HG02763 (cell line): ENCODE data around the gene S100A7A.
"Not testable (repeated sequence)": the region's sequence is repeated elsewhere in the genome, so short reads cannot be mapped to it uniquely, and the experiment has no call there.

Experiments used
- ATAC-seq: cut with Tn5 transposase; IDR thresholded peaks from one replicate; pipeline ENCODE4 v1.9.1; 2021; ENCODE audit warnings: mild to moderate bottlenecking, moderate library complexity; ENCODE audit not compliant: unreplicated experiment

The S100A7A gene

DNA sequence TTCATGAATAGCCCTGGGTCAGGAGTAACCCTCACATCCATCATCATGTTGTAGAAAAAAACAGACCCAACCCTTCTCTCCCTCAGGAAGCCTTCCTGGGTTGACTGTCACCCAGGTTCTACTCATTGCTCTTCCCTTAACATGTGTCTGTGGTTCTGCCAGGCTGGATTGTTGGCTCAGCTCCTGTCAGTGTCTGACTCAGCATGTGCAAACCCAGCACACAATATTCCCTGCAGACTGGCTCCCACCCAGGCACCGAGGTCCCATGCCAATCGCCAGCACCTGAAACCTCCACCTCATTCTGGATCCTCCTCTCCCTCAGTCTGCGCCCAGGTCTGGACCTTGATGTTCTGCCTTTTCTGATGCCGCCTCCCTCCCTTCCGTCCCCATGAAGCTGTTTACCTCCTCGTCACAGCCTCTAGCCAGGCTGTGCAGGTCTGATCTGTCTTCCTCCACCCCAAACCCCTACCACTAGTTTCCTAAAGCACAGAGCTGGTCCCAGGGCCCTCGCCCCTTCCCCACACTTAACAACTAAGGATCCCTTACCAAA lies 21.1 kb upstream of the S100A7A start:
- ATAC-seq, result no peak

DNA sequence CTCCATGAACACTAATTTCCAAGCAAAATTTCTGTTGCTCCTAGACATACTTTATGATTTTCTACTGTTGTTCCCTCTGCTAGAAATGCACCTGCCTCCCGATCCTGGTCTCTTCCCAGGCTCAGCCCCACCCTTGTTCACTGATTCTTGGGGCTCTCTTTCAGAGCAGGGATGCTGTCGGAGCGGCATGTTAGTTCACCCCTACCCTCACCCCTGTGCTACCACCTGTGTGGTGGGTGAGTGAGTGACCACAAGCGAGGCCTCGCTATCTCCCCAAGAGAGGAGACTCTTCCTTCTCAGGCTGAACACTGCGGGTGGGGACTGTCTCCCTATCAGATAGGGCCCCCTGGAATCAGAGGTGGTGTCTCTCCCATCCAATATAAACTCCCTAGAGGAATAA lies 20.5 kb upstream of the S100A7A start:
- ATAC-seq, result no peak

GRCh38 chr1:153396461-153396860 lies 19.9 kb upstream of the S100A7A start:
- ATAC-seq, result no peak

DNA sequence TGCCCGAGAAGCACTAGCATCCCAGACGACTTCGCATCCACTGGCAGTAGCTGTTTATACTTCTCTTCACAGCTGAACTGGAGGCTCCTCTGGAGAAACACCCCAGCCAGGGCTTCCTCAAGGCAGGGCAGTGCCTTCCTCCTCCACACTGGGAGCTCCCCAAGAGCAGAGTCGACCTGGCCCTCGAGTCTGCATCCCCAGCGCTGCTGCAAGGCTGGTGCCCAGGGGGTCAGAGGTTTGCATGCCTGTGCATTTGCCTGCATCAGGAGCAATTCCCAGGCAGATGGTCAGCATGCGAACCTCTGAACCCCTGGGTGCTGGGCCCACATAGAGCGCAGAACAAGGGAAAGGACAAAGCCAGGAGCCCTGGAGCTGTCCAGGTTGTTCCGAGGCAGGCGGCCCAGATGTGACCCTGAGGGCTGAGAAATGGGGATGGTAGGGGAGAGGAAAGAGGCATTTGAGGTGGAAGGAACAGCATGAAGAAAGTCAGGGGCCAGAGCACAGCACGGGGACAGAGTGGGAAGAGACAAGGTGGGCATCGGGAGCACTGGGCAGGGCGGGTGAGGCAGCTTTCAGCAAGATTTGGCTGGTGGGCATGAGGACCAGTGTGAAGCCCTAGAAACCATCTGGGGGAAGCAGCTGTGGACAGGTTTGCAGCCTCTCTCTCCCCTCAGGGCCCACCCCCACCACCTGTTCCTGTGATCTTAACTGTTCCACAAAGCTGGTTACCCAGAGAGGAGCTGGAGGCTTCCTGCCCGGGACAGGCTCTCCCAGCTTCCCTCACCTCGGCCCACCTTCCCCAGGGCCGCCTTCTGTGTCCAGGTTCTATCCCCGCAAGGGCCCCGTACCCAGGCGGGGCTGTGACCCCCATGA lies 19.0 kb upstream of the S100A7A start:
- no peak for ATAC-seq

DNA sequence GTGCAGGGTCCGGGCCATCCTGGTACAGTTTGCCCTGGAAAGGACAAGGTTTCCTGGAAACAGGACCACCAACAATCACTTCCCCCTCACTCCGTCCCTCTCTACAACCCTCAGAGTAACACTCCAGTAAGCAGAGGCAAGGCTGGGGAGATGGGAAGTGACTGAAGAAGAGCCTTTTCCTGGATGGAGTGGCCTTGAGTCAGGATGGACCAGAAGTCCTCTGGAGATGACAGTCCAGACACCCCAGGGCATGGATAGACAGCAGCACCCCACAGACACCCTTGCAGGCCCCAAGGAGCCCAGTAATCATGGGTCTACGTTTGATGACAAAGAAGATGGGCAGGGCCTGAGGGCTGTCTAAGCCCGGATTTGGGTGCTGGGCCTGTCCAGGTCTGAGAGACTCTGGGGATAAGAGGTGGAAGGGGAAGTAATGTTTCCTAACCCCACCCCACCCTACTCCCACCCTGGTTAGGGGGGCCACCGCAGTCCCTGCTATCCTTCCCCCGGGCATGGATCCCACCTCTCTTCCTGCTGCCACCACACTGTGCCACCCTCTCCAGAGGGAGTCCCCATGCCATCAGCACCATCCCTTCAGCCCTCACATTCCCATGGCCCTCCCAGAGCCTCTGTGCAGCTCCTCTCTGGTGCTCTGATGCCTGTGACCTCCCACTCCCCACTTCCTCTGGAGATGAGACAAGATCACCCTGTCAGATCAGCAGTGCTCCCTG lies 18.2 kb upstream of the S100A7A start:
- ATAC-seq, result no peak

DNA sequence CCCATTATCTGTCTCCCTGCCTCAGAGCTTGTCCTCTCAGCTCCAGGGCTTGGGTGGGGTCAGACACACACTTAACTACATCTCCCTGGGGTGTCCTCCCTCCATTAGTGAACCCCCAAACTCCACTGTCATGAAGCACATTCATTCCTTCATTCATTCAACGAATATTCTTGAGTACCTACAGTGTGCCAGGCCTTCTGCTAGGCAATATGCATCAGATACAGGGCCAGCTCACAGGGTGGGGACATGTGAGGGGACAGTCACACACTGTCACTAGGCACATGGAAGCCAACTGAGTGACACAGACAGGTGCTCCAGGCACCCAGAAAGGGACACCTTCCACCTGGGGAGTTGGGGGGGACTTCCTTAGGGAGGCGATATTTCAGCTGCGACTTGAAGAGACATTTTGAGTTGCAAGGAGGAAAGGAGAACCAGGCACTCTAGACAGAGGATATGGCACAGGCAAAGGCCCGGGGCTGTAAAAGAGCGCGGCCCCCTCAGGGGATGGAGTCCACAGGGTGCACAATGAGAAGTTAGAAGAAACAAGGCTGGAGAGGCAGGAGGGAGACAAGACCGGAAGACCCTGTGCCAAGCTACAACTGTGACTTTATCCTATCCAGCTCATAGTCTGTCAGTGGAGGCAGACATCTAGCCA lies 16.8 kb upstream of the S100A7A start:
- no peak for ATAC-seq

DNA sequence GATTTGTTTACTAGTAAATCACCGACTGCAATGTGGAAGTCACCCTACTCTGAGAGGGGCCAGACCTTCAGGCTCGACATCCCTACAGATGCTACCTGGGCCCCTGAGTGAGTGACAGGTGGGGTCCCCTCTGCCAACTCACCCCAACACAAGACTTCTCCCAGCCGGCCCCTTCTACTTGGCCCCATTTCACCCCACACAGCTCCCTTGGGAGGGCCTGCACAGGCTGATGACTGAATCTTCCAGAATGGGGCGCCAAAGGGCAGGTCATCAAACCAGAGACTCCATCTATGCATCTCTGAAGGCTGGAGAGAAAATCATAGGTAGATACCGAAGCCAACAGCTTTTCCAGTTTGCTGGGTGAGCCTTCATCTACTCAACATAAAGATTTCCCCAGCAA lies 16.1 kb upstream of the S100A7A start:
- ATAC-seq, result no peak

DNA sequence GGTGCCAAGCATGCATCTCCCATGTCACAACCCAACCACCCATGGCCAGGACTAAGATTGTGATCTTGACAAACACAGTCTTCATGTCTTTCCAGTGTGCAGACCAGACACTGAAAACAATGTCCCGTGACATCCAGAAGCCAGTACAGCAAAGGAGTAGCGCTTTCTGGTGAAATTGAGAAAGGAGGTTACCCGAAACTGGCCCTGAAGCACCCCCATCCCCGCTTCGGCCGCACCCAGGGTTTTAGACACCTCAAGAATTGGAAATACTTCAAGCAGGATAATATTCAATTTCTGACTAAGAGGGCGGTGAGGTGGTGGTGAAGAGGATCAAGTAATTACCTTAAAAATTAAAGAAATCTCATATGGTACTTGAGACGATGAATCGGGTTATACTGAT lies 14.9 kb upstream of the S100A7A start:
- no peak for ATAC-seq

- ATAC-seq, result no peak
Measured at GRCh38 chr1:153402226-153402625, 14.1 kb upstream of the S100A7A start.

DNA sequence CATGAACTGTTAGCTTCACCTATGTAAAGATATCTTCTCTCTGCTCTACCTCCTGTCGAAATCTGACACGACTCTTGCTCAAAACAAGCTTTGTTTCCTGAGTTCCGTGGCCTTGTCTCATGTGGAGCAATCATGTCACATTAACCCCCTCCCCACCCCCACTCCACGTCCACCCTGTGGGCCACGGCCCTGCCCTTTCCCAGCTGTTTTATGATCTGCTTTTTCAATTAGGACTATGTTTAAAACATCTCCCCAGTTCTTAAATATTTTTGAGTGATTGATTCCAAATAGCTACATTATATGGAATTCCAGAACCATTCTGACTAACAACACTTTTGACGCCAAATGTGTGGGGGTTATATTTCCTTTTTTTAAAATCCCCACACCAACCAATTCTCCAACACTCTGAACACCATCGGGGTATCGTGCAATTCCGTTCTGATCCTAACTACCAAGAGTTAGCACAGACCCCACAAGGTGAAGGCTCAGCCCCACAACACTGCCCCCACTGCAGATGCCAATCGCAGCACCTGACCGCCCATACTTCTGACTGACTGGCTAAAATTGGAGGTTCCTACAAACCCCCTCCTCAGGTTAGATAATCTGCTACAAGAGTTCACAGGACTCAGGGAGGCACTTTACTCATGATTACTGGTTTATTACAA lies 12.8 kb upstream of the S100A7A start:
- ATAC-seq, result no peak

DNA sequence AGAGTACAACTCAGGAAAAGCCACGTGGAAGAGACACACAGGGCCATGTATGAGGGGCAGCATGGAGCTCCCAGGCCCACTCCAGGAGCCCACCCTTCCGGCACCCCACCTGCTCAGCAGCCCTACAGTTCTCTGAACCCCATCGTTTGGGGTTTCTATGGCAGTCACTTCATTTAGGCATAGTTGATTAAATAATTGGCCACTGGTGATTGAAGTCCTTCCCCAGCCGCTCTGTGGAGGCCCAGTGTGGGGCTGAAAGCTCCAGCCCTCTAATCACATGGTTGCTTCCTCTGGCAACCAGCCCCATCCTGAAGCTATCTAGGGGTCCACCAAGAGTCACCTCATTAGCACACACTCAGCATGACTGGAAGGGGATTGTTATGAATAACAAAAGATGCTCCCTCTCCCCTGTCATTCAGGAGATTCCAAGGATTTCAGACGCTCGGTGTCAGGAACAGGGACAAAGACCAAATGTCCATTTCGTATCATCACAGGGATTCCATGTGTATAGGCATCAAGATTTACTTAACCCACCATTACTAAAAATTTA lies 12.2 kb upstream of the S100A7A start:
- no peak for ATAC-seq

DNA sequence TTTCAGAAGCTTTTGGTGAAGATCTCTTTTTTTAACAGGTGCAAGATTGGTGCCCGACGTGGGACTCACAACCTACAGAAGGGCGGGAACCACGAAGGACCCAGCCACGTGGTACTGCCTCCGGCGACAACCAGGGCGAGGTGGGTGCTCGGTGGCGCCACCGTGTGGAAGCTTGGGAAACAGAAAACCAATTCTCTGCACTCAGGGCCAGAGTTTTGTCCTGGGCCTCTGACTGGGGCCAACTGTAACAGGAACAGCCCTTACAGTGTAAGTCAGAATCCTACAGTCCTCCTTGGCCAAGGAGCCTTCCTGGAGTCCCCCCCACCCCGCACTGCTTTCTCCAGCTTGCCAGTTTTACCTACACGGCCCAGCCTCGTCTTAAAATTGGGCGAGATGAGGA lies 11.6 kb upstream of the S100A7A start:
- no peak for ATAC-seq

DNA sequence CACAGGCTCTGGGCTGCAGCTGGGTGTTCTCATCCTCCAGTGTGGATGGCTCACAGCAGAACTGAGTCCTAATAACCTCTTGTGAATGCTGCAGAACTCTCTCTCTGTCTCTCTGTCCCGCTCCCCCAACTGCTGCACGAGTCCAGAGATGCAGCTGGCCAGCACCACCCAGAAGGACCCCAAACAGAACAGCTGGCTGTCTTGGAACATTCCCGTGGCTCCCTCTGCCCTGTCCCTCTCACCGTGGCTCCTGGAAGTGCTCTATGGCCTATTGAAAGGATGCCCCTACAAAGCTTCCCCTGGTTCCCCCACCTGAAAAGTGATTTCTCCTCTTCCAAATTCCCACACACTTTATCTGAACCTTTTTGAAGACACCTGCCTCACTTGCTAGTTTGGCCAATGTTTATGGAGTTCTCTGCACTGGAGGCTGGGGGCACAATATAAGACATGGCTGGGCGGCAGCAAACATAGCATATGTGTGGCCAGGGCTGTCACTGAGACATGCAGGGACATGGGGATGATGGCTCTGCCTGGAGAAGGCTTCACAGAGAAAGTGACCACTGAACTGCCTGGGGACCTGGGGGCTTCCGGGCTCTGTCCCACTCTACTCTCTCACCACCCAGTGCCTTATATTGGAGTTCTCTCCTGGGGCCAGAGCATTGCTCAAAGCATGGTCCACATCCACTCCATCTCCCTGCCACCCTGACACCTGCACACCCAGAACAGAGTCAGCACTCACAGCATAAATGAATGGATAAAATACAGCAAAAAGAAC lies 10.3 kb upstream of the S100A7A start:
- not testable (repeated sequence) for ATAC-seq

DNA sequence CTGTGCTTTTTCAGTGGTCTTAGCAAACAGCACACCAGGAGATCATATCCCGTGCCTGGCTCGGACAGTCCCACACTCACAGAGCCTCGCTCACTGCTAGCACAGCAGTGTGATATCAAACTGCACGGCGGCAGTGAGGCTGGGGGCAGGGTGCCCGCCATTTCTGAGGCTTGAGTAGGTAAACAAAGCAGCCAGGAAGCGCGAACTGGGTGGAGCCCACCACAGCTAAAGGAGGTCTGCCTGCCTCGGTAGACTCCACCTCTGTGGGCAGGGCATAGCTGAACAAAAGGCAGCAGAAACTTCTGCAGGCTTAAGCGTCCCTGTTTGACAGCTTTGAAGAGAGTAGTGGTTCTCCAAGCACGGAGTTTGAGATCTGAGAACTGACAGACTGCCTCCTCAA lies 9.0 kb upstream of the S100A7A start:
- not testable (repeated sequence) for ATAC-seq

- not testable (repeated sequence) for ATAC-seq
Measured at GRCh38 chr1:153413961-153414360, 2.4 kb upstream of the S100A7A start.

DNA sequence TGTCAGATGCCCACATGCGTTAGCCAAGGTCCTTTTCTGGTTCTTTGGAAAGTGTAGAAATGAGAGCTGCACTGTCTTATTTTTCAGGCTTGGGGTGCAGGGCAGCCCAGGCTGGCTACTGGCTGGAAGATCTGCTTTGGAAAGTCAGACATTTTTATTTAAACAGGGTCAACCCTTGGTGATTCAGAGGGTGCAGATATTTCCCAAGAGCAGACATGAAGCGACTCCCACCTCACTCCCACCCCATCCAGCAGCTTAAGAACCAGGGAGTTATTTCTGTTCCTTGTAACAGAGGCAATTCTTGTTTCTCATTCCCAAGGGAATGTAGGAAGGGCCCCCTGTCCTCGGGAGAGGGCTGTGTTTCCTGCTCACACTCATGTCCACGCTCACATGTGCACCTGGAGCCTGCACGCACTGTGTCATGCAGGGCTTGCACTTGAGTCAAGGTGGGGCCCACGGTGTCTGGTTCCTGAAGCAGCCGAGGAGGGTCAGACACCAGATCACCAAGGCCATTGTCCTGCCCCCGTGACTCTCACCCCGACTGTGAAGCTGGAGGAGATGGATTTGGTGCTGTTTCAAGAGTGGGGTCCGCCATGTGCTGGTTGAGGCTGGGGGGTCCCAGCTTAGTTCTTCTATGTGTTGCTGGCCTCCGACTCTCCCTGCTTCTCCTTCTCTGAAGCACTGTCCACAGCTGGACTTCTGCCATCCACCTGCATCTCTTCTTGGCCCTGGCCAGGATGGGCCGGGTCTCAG lies 992 bp downstream of the S100A7A start:
- no peak for ATAC-seq

DNA sequence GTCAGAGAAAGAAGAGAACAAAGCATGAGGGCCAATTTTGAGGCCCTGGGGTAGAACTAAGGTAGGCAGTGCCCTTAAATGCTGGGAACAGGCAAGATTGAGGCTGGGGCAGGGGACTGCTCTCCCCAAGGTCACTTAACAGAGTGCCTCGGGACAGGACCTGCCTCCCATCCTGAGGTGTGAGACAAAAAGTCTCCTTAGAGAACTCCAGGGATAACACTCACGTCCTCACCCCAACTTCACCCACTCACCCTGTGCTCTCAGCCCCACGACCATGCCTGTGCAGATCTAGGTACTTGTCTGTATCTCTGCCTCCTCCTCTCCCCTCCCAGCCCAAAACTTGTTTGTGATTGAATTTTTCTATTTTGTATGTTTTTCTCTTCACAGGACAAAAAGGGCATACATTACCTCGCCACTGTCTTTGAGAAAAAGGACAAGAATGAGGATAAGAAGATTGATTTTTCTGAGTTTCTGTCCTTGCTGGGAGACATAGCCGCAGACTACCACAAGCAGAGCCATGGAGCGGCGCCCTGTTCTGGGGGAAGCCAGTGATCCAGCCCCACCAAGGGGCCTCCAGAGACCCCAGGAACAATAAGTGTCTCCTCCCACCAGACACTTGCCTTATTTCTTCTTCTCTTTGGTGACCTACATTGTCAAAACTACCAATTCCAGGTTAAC lies 2.6 kb downstream of the S100A7A start:
- not testable (repeated sequence) for ATAC-seq

DNA sequence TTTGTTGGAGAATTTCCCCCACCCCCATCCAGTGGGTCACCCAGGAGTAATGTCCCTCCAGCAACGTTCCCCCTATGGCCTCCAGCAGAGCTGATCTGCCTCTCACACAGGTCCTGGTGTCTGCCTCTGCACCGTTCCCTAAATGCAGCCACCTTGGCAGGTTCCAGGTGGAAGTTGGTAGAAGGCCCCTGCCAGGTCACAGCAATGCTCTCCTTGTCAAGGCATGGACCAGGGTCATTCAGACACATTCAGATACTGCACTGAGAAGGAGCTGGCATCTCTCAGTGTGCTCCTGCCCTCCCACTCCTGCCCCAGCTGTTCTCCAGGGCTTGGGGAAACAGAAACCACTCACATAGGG lies 3.1 kb downstream of the S100A7A start:
- not testable (repeated sequence) for ATAC-seq

GRCh38 chr1:153420306-153420705 lies 4.0 kb downstream of the S100A7A start:
- no peak for ATAC-seq
